Neural cell (in vitro differentiated cells): ENCODE data around the gene SLC8A3. TPM values are rescaled to one million over a fixed set of nuclear protein-coding genes. Genes with fewer than 3 reads are reported as not detected.

Experiments
- H2AFZ ChIP-seq: fragments of 200-600, 300-800 bp; sonication (generic), shearing (Covaris generic); 2 replicates; pipeline ENCODE4 v1.6.0; 2014; ENCODE audit warnings: low read depth, mild to moderate bottlenecking, antibody characterized with exemption, low read length, moderate library complexity
- H3F3A ChIP-seq: fragments of 200-600 bp; shearing (Covaris generic); 2 replicates; pipeline ENCODE4 v1.6.1; 2016; ENCODE audit warnings: mild to moderate bottlenecking, moderate library complexity, mixed read lengths, antibody characterized with exemption, low read length; ENCODE audit not compliant: insufficient read depth, poor library complexity, severe bottlenecking
- H3K27ac ChIP-seq: fragments of 200-600, 300-800 bp; sonication (generic), shearing (Covaris generic); 2 replicates; pipeline ENCODE4 v1.5.1; 2014; ENCODE audit warnings: mild to moderate bottlenecking, low read length, moderate library complexity
- H3K27me3 ChIP-seq: fragments of 300-800, 200-600 bp; sonication (generic), shearing (Covaris generic); 2 replicates; pipeline ENCODE4 v1.6.0; 2014; ENCODE audit warnings: mild to moderate bottlenecking, low read depth, low read length, moderate library complexity; ENCODE audit not compliant: insufficient read depth
- H3K36me3 ChIP-seq: fragments of 300-800, 200-600 bp; sonication (generic), shearing (Covaris generic); 2 replicates; pipeline ENCODE4 v1.5.1; 2014; ENCODE audit warnings: mild to moderate bottlenecking, antibody characterized with exemption, low read length, moderate library complexity; ENCODE audit not compliant: insufficient read depth
- H3K4me2 ChIP-seq: fragments of 300-800, 200-600 bp; sonication (generic), shearing (Covaris generic); 2 replicates; pipeline ENCODE4 v1.6.0; 2014; ENCODE audit warnings: mild to moderate bottlenecking, low read length
- H3K4me3 ChIP-seq: fragments of 300-800, 200-600 bp; sonication (generic), shearing (Covaris generic); 2 replicates; pipeline ENCODE4 v1.5.1; 2014; ENCODE audit warnings: mild to moderate bottlenecking, low read length, moderate library complexity
- H3K79me2 ChIP-seq: fragments of 200-600 bp; shearing (Covaris generic); replicated peaks from 2 replicates; pipeline ENCODE4 v1.6.0; 2014; ENCODE audit warnings: mild to moderate bottlenecking, low read length, moderate library complexity; ENCODE audit not compliant: insufficient read depth
- H3K9ac ChIP-seq: fragments of 300-800, 200-600 bp; sonication (generic), shearing (Covaris generic); 2 replicates; pipeline ENCODE4 v1.6.1; 2016; ENCODE audit warnings: mild to moderate bottlenecking, low read length, mixed read lengths
- H3K9me2 ChIP-seq: fragments of 200-600 bp; shearing (Covaris generic); 2 replicates; pipeline ENCODE4 v1.6.1; 2016; ENCODE audit warnings: mild to moderate bottlenecking, low read length, mixed read lengths; ENCODE audit not compliant: insufficient read depth
- H3K9me3 ChIP-seq: fragments of 200-600, 300-800 bp; sonication (generic), shearing (Covaris generic); 2 replicates; pipeline ENCODE4 v1.6.1; 2016; ENCODE audit warnings: mild to moderate bottlenecking, mixed run types, low read length, moderate library complexity, mixed read lengths
- H4K20me1 ChIP-seq: fragments of 200-600 bp; shearing (Covaris generic); 2 replicates; pipeline ENCODE4 v1.6.1; 2016; ENCODE audit warnings: mild to moderate bottlenecking, mixed run types; ENCODE audit not compliant: insufficient read depth
- EP300 ChIP-seq: fragments of 450-650 bp; conservative IDR thresholded peaks from 2 replicates; pipeline ENCODE4 v1.6.1; 2014; ENCODE audit warnings: antibody characterized with exemption, mild to moderate bottlenecking, moderate library complexity; ENCODE audit not compliant: poor library complexity, severe bottlenecking
- EZH2 ChIP-seq: fragments of 200-600, 300-800 bp; shearing (Covaris generic), sonication (generic); IDR thresholded peaks from 2 replicates; pipeline ENCODE4 v1.6.1; 2014; ENCODE audit warnings: antibody characterized with exemption, low read length, borderline replicate concordance, mild to moderate bottlenecking; ENCODE audit not compliant: insufficient read depth, poor library complexity, severe bottlenecking
- MXI1 ChIP-seq: fragments of 450-650 bp; conservative IDR thresholded peaks from 2 replicates; pipeline ENCODE4 v1.6.1; 2014; ENCODE audit warnings: antibody characterized with exemption, mild to moderate bottlenecking; ENCODE audit not compliant: poor library complexity, severe bottlenecking
- POLR2AphosphoS5 ChIP-seq: IDR thresholded peaks from 2 replicates; pipeline ENCODE4 v1.6.1; 2012
- RAD21 ChIP-seq: fragments of 450-650 bp; conservative IDR thresholded peaks from 2 replicates; pipeline ENCODE4 v1.6.1; 2014; ENCODE audit warnings: antibody characterized with exemption, mild to moderate bottlenecking, moderate library complexity
- SMC3 ChIP-seq: fragments of 450-650 bp; conservative IDR thresholded peaks from 2 replicates; pipeline ENCODE4 v1.6.1; 2014; ENCODE audit warnings: antibody characterized with exemption, mild to moderate bottlenecking, moderate library complexity; ENCODE audit not compliant: poor library complexity
- TAF1 ChIP-seq: IDR thresholded peaks from 2 replicates; pipeline ENCODE4 v1.6.1; 2012; ENCODE audit warnings: low read depth
- polyA plus RNA-seq: library from polyadenylated mRNA; depleted of rRNA; stranded (reverse); fragments of >200 nt; gene quantifications from 2 replicates; pipeline ENCODE4 v1.2.3, GENCODE V29; 2014
- TF ChIP-seq, protein P1 (sequence below): fragments of 450-650 bp; IDR thresholded peaks from 2 replicates; pipeline ENCODE4 v1.5.1; 2014; ENCODE audit warnings: antibody characterized with exemption, mild to moderate bottlenecking, moderate library complexity; ENCODE audit not compliant: poor library complexity, severe bottlenecking
- TF ChIP-seq, protein P2 (sequence below): IDR thresholded peaks from 2 replicates; pipeline ENCODE4 v1.6.1; 2012; ENCODE audit warnings: borderline replicate concordance

The SLC8A3 gene
- polyA plus RNA-seq, 1 donor from 2014 or later = 2.9 TPM

DNA sequence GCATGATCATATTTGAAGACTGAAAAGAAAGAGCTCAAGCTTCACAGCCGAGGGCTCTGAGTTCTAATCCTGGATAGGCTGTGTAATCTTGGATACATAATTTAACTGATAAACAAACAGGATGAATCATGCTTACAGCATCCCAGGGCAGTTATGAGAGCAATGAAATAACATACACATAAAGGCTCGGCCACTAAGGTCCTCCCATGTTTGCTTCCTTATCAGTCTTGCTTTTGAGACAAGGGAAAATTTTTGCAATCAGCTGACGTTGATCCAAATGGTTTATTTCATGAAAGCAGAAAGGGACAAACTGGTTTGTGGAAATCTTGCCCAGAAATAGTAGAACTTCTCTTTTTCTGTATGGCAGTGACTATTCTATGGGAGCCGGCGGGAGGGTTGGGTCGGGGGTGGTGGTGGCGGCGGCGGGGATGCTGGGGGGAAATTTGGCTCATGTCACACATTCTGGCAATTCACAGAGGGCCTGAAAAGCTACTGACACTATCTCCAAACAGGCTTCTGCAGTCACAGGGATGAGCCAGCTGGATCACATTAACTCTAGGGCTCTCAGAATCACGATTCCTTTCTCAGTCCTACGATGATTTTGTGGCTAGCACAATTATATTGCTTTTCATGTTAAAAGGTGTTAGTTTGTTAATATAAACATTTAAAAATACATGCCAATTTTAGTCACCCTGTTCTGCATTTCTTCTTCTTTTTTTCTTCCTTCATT, 124.5 kb downstream of the SLC8A3 start:
- no peak overlapping the region for H3K4me2 ChIP-seq
- no peaks in the 10 kb centered on the region for H3K27me3 ChIP-seq
- H3K36me3 ChIP-seq = no peaks in the 10 kb centered on the region
- H2AFZ ChIP-seq = no peak overlapping the region
- no peak overlapping the region for H3K27ac ChIP-seq
- no peaks in the 10 kb centered on the region for H3K9me2 ChIP-seq
- no peaks in the 10 kb centered on the region for H3F3A ChIP-seq
- H3K9ac ChIP-seq = no peak overlapping the region
- H4K20me1 ChIP-seq = no peaks in the 10 kb centered on the region
- TF ChIP-seq POLR2AphosphoS5 = no peak
- TF ChIP-seq EZH2 = no peak
- no peak overlapping the region for H3K4me3 ChIP-seq
- no peaks in the 10 kb centered on the region for H3K79me2 ChIP-seq
- no peaks in the 10 kb centered on the region for H3K9me3 ChIP-seq

DNA sequence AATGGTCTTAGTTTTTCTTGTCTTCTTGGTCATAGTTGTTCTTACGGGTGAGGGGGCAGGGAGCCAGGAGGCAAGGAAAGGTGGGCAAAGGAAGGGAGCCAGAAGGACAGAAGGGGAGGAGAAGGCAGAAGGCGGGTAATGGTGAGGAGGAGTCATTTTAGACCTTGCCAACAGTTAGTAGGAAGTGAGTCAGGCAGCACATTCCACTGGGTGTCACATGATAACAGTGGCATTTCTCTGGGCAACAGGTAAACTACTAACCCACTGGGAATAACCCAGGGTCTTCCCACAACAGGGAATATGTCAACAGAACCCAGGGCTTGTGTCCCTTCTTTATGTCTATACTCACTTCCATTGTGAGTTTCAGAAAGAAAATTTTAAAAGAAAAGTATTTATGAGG, 127.6 kb downstream of the SLC8A3 start:
- H3K27ac ChIP-seq = no peak overlapping the region
- no peaks in the 10 kb centered on the region for H3K36me3 ChIP-seq
- no peaks in the 10 kb centered on the region for H3K9me3 ChIP-seq
- H3K9ac ChIP-seq = no peak overlapping the region
- no peak overlapping the region for H3K4me3 ChIP-seq
- H3K4me2 ChIP-seq = no peak overlapping the region
- H3K79me2 ChIP-seq = no peaks in the 10 kb centered on the region
- no peak overlapping the region for H2AFZ ChIP-seq
- no peaks in the 10 kb centered on the region for H3F3A ChIP-seq
- no peaks in the 10 kb centered on the region for H3K9me2 ChIP-seq
- H3K27me3 ChIP-seq = no peaks in the 10 kb centered on the region
- TF ChIP-seq POLR2AphosphoS5 (no peak), TAF1 (no peak), EZH2 (no peak), MXI1 (no peak), SMC3 (no peak), RAD21 (no peak)
- no peaks in the 10 kb centered on the region for H4K20me1 ChIP-seq

DNA sequence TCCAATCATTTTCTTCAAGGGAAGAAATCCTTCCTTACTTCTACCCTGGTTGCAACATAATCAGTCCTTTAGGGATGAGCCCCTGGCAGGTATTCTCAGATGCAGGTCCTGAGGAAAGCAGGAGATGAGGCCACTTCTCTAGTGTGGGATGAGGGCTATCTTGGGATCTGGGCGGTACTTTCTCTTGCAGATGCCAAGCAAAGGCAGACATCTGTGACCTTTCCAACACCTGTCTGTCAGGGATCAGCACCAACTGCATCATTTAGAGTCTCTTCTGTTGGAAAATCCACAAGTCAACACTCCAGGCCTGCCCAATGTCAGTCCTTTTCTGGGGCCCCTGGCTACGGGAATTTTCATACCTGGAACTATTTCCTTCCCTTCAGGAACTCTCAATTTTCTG, 129.2 kb downstream of the SLC8A3 start:
- H3K9me3 ChIP-seq = no peaks in the 10 kb centered on the region
- H3K9me2 ChIP-seq = no peaks in the 10 kb centered on the region
- no peak overlapping the region for H3K4me2 ChIP-seq
- no peak overlapping the region for H3K9ac ChIP-seq
- no peaks in the 10 kb centered on the region for H3K36me3 ChIP-seq
- no peaks in the 10 kb centered on the region for H3K79me2 ChIP-seq
- H4K20me1 ChIP-seq = no peaks in the 10 kb centered on the region
- H3K27ac ChIP-seq = no peak overlapping the region
- TF ChIP-seq EP300 = no peak
- TF ChIP-seq, protein P1, sequence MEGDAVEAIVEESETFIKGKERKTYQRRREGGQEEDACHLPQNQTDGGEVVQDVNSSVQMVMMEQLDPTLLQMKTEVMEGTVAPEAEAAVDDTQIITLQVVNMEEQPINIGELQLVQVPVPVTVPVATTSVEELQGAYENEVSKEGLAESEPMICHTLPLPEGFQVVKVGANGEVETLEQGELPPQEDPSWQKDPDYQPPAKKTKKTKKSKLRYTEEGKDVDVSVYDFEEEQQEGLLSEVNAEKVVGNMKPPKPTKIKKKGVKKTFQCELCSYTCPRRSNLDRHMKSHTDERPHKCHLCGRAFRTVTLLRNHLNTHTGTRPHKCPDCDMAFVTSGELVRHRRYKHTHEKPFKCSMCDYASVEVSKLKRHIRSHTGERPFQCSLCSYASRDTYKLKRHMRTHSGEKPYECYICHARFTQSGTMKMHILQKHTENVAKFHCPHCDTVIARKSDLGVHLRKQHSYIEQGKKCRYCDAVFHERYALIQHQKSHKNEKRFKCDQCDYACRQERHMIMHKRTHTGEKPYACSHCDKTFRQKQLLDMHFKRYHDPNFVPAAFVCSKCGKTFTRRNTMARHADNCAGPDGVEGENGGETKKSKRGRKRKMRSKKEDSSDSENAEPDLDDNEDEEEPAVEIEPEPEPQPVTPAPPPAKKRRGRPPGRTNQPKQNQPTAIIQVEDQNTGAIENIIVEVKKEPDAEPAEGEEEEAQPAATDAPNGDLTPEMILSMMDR = no peak
- no peak for TF ChIP-seq SMC3
- no peak for TF ChIP-seq POLR2AphosphoS5
- TF ChIP-seq TAF1 = no peak
- no peak for TF ChIP-seq RAD21
- no peak for TF ChIP-seq EZH2
- no peak for TF ChIP-seq MXI1
- TF ChIP-seq, protein P2, sequence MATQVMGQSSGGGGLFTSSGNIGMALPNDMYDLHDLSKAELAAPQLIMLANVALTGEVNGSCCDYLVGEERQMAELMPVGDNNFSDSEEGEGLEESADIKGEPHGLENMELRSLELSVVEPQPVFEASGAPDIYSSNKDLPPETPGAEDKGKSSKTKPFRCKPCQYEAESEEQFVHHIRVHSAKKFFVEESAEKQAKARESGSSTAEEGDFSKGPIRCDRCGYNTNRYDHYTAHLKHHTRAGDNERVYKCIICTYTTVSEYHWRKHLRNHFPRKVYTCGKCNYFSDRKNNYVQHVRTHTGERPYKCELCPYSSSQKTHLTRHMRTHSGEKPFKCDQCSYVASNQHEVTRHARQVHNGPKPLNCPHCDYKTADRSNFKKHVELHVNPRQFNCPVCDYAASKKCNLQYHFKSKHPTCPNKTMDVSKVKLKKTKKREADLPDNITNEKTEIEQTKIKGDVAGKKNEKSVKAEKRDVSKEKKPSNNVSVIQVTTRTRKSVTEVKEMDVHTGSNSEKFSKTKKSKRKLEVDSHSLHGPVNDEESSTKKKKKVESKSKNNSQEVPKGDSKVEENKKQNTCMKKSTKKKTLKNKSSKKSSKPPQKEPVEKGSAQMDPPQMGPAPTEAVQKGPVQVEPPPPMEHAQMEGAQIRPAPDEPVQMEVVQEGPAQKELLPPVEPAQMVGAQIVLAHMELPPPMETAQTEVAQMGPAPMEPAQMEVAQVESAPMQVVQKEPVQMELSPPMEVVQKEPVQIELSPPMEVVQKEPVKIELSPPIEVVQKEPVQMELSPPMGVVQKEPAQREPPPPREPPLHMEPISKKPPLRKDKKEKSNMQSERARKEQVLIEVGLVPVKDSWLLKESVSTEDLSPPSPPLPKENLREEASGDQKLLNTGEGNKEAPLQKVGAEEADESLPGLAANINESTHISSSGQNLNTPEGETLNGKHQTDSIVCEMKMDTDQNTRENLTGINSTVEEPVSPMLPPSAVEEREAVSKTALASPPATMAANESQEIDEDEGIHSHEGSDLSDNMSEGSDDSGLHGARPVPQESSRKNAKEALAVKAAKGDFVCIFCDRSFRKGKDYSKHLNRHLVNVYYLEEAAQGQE = no peak
- H2AFZ ChIP-seq = no peak overlapping the region
- H3K4me3 ChIP-seq = no peak overlapping the region
- H3F3A ChIP-seq = no peaks in the 10 kb centered on the region
- H3K27me3 ChIP-seq = no peaks in the 10 kb centered on the region
